ENCODE data around the gene PIAS3.
"Not testable (repeated sequence)": the region's sequence is repeated elsewhere in the genome, so short reads cannot be mapped to it uniquely, and the experiment has no call there.

The PIAS3 gene

DNA sequence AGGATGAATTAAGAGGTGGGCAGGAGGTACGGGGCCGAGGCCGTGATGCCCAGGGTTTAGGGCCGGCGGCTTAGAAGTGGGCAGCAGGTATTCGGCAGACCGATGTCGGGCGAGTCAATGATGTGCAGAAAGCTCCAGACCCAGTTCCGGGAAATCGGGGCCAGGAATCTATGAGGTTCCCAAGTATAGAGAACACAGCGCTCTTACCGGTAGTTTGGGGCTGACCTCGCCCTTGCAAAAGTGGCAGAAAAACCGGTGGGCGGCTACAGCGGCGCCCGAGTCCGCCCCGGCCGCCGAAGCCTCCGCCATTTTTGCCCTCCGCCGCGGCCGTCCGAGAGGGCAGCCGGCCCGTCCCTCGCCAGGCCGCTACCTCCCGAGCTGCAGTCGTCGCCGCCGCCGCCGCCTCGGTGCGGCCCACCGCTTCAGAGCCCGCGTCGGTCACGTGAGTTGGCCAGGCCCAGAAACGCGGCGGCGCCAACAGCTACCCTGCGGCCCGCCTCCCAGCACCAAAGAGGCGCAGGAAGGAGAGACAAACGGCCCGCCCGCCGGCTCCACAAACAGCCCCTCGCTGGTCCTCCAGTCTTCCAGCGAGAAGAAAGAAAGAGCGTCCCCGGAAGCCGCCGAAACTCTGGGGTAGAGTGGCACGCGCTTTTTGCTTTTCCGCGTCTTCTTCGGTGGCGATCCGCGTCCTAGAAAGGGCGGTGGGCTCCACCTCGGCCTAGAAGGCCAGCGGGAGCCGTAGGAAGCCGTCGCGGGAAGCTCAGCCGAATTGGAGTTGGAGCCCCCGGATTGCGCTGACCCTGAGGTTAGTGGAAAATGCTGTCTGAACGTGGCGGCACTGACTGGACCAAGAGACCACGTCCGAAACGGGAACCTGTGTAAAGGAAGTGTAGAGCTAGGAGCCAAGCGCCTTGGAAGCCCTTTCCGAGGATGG is 35.0 kb downstream of the PIAS3 start, which contains the start of the genes POLR3C and RNF115:
Gene POLR3C, plus strand, starts transcription at position 636 of the 934 bp plus-strand sequence. CDS start 1,577 bp downstream, outside the sequence.
Gene RNF115, minus strand, starts transcription at position 531 of the 934 bp plus-strand sequence. Its CDS starts 222 bp downstream, at position 309.
- DNase-seq (ENCODE audit: low read depth in 2 of 2), result peak; percentile 74

DNA sequence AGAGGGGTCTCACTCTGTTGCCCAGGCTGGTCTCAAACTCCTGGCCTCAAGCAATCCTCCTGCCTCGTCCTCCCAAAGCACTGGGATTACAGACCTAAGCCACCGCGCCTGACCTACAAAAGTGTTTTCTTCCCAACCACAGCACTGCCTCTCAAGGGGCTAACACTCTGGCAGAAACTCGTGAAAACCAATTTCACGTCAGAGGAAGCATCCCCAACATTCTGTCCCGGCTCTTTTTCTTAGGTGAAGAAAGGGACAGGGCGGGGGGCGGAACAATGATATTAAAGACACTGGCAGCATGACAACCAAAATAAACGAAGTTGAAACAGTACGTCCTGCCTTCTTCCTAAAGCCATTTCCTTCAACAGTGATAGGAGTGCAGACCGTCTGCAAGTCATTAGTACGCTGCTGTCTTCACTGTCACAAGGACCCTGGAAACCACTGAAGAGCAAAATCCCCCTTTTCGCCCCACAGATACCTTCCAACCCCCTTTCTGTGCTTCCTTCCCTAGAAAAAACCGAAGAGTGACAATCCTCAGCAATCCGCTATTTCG is 36.0 kb downstream of the PIAS3 start:
- not testable (repeated sequence) for DNase-seq (ENCODE audit: low read depth in 2 of 2)

DNA sequence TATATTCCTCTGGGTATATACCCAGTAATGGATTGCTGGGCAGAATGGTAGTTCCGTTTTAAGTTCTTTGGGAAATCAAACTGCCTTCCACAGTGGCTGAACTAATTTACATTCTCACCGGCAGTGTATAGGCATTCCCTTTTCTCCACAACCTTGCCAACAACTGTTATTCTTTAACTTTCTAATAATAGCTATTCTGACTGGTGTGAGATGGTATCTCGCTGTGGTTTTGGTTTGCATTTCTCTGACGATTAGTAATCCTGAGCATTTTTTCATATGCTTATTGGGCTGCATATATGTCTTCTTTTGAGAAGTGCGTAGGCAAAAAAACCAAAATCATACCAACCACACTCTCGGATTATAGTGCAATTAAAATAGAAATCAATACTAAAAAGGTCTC is 40.8 kb downstream of the PIAS3 start:
- not testable (repeated sequence) for DNase-seq (ENCODE audit: low read depth in 2 of 2)

DNA sequence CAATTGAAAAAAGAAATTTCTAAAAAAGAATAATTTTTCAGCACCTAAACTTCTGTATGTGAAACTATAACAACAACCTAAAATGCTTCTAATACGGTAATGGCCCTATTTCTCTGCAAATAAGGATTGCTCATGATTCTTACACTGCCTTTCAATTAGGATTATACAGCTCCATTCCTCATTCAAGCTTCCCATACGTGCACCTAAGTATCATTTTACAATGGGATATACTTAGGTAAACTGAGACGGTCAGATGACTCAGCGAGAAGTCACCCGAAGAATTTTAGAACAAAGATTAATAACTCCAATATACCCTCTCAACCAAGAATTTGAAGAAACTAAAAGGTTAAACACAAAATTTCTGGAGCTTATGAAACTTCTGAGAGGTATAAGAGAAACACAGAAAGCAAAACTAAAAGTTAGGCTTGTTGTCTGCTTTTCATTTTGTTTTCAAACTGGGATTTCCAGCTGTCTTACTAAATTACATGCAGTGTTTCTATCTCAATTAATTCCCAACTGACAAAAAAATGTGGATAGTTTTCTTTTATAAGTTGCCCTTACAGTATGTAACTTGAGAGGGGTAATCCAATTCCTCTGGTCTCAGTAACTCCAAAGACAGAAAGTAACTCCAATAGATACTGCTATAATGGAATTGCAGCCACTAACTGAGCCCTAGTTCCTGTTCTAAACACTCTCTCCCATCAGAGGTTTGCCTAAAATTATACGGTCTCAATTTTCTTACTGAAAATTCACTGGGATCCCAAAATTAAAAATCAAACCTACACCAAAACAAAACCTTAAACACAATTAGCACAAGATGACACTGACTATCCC is 45.7 kb downstream of the PIAS3 start:
- not testable (repeated sequence) for DNase-seq (ENCODE audit: low read depth in 2 of 2)

DNA sequence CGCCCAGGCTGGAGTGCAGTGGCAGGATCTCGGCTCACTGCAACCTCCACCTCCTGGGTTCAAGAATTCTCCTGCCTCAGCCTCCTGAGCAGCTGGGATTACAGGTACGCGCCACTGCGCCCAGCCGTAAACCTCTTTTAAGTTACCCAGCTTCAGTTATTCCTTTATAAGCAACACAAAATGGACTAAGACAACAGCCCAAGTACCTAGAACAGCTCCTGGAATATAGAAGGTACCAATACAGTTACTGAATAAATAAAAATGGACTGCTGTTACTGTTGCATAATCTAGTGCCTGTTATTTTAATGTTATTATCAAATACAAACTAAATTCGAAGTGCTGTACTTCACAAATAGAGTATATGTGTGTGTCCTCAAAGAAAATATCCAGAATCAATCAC is 52.0 kb downstream of the PIAS3 start:
- no peak for DNase-seq (ENCODE audit: low read depth in 2 of 2)

DNA sequence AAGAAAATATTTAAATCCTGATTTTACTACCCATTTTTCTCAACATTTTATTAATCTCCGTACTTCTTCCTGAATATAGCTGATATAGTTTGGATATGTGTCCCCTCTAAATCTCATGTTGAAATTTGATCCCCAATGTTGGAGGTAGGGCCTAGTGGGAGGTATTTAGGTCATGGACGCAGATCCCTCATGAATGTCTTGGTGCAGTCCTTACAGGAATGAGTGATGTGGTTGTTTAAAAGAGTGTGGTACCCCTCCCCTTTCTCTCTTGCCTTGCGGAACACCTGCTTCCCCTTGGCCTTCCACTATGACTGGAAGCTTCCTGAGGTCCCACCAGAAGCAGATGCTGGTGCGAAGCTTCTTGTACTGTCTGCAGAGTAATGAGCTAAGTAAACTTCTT is 52.5 kb downstream of the PIAS3 start:
- no peak for DNase-seq (ENCODE audit: low read depth in 2 of 2)

DNA sequence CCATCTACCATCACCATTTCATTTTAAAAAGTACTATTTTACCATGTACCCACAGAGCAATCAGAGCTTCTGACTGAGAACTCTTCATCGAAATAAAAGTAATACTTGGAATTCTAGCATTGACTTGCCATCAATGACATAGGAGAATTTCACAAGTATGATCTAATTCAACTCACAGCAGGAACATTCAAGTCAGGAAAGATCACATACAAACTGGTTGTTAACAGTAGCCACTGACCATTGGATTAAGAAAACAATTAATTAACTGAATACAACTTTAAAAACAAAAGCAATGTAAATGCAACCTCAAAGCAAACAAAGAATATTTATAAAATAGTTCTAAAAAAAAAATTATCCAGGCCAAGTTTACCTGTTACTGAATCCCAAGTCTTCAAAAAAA is 53.8 kb downstream of the PIAS3 start:
- no peak for DNase-seq (ENCODE audit: low read depth in 2 of 2)

DNA sequence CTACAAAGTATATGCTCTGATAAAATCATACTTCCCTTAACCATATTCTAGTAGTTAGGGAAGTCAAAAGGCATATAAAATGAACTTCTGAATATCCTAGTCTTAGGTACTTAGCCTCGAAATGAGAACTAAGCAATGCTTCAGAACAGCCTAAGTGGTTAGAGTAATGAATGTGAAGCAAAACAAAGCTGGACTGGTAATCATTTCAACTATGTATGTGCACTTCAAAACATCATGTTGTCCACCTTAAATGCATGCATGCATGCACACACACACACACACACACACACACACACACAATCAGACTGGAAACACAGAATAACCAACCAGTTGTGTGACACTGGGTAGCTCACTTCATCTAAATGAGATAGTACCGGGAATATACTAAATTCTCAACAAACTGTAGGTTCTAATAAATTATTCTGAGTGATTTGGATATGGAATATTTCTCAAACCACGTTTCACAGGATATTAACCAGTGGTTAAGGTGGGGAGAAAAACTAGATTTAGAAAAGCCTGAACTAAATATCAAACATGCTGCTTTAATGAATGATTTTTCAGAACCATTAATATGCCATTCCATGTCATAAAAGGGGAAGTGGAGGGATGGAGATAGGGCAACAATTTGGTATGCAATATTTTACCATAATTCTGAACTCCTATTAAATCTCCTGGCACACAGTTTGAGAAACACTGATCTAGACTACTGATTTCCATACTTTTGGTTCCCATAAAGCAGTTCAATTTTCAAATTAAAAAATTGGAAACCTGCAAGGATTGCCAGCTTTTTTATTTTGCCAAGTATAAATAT is 54.4 kb downstream of the PIAS3 start:
- DNase-seq (ENCODE audit: low read depth in 2 of 2), result no peak

DNA sequence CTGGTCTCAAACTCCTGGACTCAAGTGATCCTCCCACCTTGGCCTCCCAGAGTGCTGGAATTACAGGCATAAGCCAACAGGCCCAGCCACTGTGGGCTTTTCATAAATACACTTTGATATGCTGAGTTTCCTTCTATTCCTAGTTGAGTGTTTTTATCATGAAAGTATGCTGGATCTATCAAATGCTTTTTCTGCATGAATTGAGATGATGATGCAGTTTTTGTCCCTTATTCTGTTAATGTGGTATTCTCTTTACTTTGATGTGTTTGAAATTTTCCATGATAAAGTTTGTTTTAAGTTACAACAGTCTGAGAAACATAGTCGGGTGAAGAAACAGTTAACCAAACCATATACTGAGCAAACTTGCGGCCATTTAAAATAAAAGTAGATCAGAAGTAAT is 59.1 kb downstream of the PIAS3 start:
- DNase-seq (ENCODE audit: low read depth in 2 of 2), result no peak
